WTC11 (cell line): ENCODE results near the gene TEX26. TPM values are rescaled to one million over a fixed set of nuclear protein-coding genes. Genes with fewer than 3 reads are reported as not detected.

Source experiments
- ATAC-seq: fragments of 200-7000 bp; cut with Tn5 transposase; 2 replicates; pipeline ENCODE4 v1.10.0; 2021; ENCODE audit warnings: mild to moderate bottlenecking, moderate library complexity
- CTCF ChIA-PET: fragments of 300-600 bp; sonication (Branson Sonifier 250); formaldehyde crosslinking; loops from one replicate; lab custom pipeline; 2021; ENCODE audit warnings: antibody characterized with exemption; lab: Charles Lee
- POLR2A ChIA-PET: fragments of 350-600 bp; sonication (Branson Sonifier 250); formaldehyde crosslinking; loops from one replicate; lab custom pipeline; 2021; ENCODE audit warnings: antibody characterized with exemption; lab: Charles Lee
- DNase-seq: peaks from one replicate; pipeline ENCODE4 v3.0.0; 2021; ENCODE audit warnings: low spot score
- H3K27ac Mint-ChIP-seq: 2 replicates; pipeline ENCODE4 v1.8.0; 2021; ENCODE audit warnings: mixed read lengths
- H3K27me3 Mint-ChIP-seq: 2 replicates; pipeline ENCODE4 v1.8.0; 2021; ENCODE audit warnings: low read depth, mild to moderate bottlenecking, moderate library complexity, mixed read lengths
- H3K36me3 Mint-ChIP-seq: 2 replicates; pipeline ENCODE4 v1.8.0; 2021; ENCODE audit warnings: mixed read lengths
- H3K4me1 Mint-ChIP-seq: 2 replicates; pipeline ENCODE4 v1.8.0; 2022; ENCODE audit warnings: mixed read lengths
- H3K4me3 Mint-ChIP-seq: 2 replicates; pipeline ENCODE4 v1.8.0; 2021; ENCODE audit warnings: mild to moderate bottlenecking, moderate library complexity, mixed read lengths
- H3K9me3 Mint-ChIP-seq: 2 replicates; pipeline ENCODE4 v1.8.0; 2021; ENCODE audit warnings: mixed read lengths
- ATF2 ChIP-seq: sonication (generic); formaldehyde crosslinking; IDR thresholded peaks from 2 replicates; pipeline ENCODE4 v1.8.1; 2022; ENCODE audit warnings: low read depth, missing genetic modification reagents, borderline replicate concordance
- ATF6 ChIP-seq: sonication (generic); formaldehyde crosslinking; IDR thresholded peaks from 2 replicates; pipeline ENCODE4 v1.8.1; 2023; ENCODE audit warnings: mild to moderate bottlenecking, missing genetic modification reagents
- CREB1 ChIP-seq: sonication (generic); formaldehyde crosslinking; IDR thresholded peaks from 2 replicates; pipeline ENCODE4 v1.8.0; 2023; ENCODE audit warnings: mild to moderate bottlenecking, missing genetic modification reagents
- ELF4 ChIP-seq: sonication (generic); formaldehyde crosslinking; IDR thresholded peaks from 2 replicates; pipeline ENCODE4 v1.8.1; 2022; ENCODE audit warnings: low read depth, mild to moderate bottlenecking, moderate library complexity, missing genetic modification reagents
- FOXJ3 ChIP-seq: sonication (generic); formaldehyde crosslinking; IDR thresholded peaks from 2 replicates; pipeline ENCODE4 v1.9.0; 2021; ENCODE audit warnings: missing genetic modification reagents, mild to moderate bottlenecking, borderline replicate concordance
- FOXP4 ChIP-seq: sonication (generic); formaldehyde crosslinking; IDR thresholded peaks from 2 replicates; pipeline ENCODE4 v1.8.0; 2022; ENCODE audit warnings: mild to moderate bottlenecking, missing genetic modification reagents
- IRF2 ChIP-seq: sonication (generic); formaldehyde crosslinking; IDR thresholded peaks from 2 replicates; pipeline ENCODE4 v1.8.0; 2022; ENCODE audit warnings: low read depth, missing genetic modification reagents, borderline replicate concordance
- JUN ChIP-seq: sonication (generic); formaldehyde crosslinking; IDR thresholded peaks from 2 replicates; pipeline ENCODE4 v1.8.0; 2023; ENCODE audit warnings: mild to moderate bottlenecking, missing genetic modification reagents
- MAX ChIP-seq: sonication (generic); formaldehyde crosslinking; IDR thresholded peaks from 2 replicates; pipeline ENCODE4 v1.8.0; 2022; ENCODE audit warnings: mild to moderate bottlenecking, missing genetic modification reagents
- NR2C2 ChIP-seq: sonication (generic); formaldehyde crosslinking; IDR thresholded peaks from 2 replicates; pipeline ENCODE4 v1.8.0; 2022; ENCODE audit warnings: mild to moderate bottlenecking, missing genetic modification reagents
- OVOL2 ChIP-seq: fragments of 250-450 bp; sonication (Bioruptor Pico); IDR thresholded peaks from 2 replicates; pipeline ENCODE4 v1.9.0; 2021; ENCODE audit warnings: mild to moderate bottlenecking, borderline replicate concordance
- PREB ChIP-seq: sonication (generic); formaldehyde crosslinking; IDR thresholded peaks from 2 replicates; pipeline ENCODE4 v1.8.1; 2022; ENCODE audit warnings: mild to moderate bottlenecking, missing genetic modification reagents, moderate library complexity, borderline replicate concordance
- SP1 ChIP-seq: sonication (generic); formaldehyde crosslinking; conservative IDR thresholded peaks from 2 replicates; pipeline ENCODE4 v1.8.1; 2022; ENCODE audit warnings: missing genetic modification reagents
- TCF7 ChIP-seq: sonication (generic); formaldehyde crosslinking; IDR thresholded peaks from 2 replicates; pipeline ENCODE4 v1.8.0; 2022; ENCODE audit warnings: mild to moderate bottlenecking, low read depth, missing genetic modification reagents, moderate library complexity
- TEAD1 ChIP-seq: sonication (generic); formaldehyde crosslinking; IDR thresholded peaks from 2 replicates; pipeline ENCODE4 v1.8.0; 2022; ENCODE audit warnings: mild to moderate bottlenecking, missing genetic modification reagents
- ZNF263 ChIP-seq: sonication (generic); formaldehyde crosslinking; IDR thresholded peaks from 2 replicates; pipeline ENCODE4 v1.8.1; 2022; ENCODE audit warnings: low read depth, mild to moderate bottlenecking, moderate library complexity, missing genetic modification reagents
- ZNF281 ChIP-seq: sonication (generic); formaldehyde crosslinking; IDR thresholded peaks from 2 replicates; pipeline ENCODE4 v1.8.0; 2023; ENCODE audit warnings: mild to moderate bottlenecking, missing genetic modification reagents
- ZNF396 ChIP-seq: fragments of 250-450 bp; sonication (Bioruptor Pico); IDR thresholded peaks from 2 replicates; pipeline ENCODE4 v1.8.0; 2021; ENCODE audit warnings: mild to moderate bottlenecking, moderate library complexity, borderline replicate concordance
- ZNF423 ChIP-seq: fragments of 250-450 bp; sonication (Bioruptor Pico); IDR thresholded peaks from 2 replicates; pipeline ENCODE4 v2.1.2; 2022; ENCODE audit warnings: mild to moderate bottlenecking, moderate library complexity
- ZNF512 ChIP-seq: sonication (generic); formaldehyde crosslinking; IDR thresholded peaks from 2 replicates; pipeline ENCODE4 v1.8.1; 2022; ENCODE audit warnings: missing genetic modification reagents, borderline replicate concordance
- ZSCAN18 ChIP-seq: fragments of 250-450 bp; sonication (Bioruptor Pico); IDR thresholded peaks from 2 replicates; pipeline ENCODE4 v2.1.2; 2022; ENCODE audit warnings: mild to moderate bottlenecking, moderate library complexity
- total RNA-seq: library from RNA; stranded (reverse); gene quantifications from 3 replicates; pipeline ENCODE4 v1.2.3, GENCODE V29; 2021

The TEX26 gene
- total RNA-seq, 1 experiment from 2014 or later: not detected

- TF ChIP-seq ZNF512 (no peak), TEAD1 (CRISPR knock-in tag) (no peak), ELF4 (CRISPR knock-in tag) (no peak), ATF6 (CRISPR knock-in tag) (no peak), CREB1 (peak; percentile 76; the same call in 1 of the 2 replicates), IRF2 (no peak), ATF2 (CRISPR knock-in tag) (no peak), PREB (no peak)
These were observed 25.9 kb upstream of the TEX26 start (continued) for GRCh38 chr13:30906411-30907051.

- ATAC-seq: no peak
- Mint-ChIP-seq H3K27ac (no peak overlapping the region), H3K27me3 (peaks cover 52% of the 10 kb centered on the region), H3K9me3 (no peaks in the 10 kb centered on the region), H3K4me1 (peaks cover 6% of the 10 kb centered on the region), H3K4me3 (peak overlapping the region; percentile 52), H3K36me3 (no peaks in the 10 kb centered on the region)
- ChIA-PET CTCF (interaction anchor here (0.9 to 2.6 kb wide), 7 partner anchors 15 to 115 kb away, joined by 4 to 11 read pairs (median 5); partner anchors contain the start of gene TEX26), POLR2A (no interaction called here)
- DNase-seq: no peak
- TF ChIP-seq OVOL2 (CRISPR knock-in tag): no peak
- TF ChIP-seq TCF7: no peak
- no peak for TF ChIP-seq FOXP4 (CRISPR knock-in tag)
- TF ChIP-seq ZSCAN18 (CRISPR knock-in tag): no peak
- TF ChIP-seq JUN (CRISPR knock-in tag): no peak
- no peak for TF ChIP-seq SP1 (CRISPR knock-in tag)
- TF ChIP-seq MAX (CRISPR knock-in tag): no peak
- TF ChIP-seq ZNF281 (CRISPR knock-in tag): no peak
- no peak for TF ChIP-seq NR2C2
- TF ChIP-seq FOXJ3 (CRISPR knock-in tag): no peak
- no peak for TF ChIP-seq ZNF423
- no peak for TF ChIP-seq TEAD1 (CRISPR knock-in tag)
- TF ChIP-seq ZNF263 (CRISPR knock-in tag): no peak
- TF ChIP-seq ZNF396 (CRISPR knock-in tag): no peak
These were observed 25.2 kb upstream of the TEX26 start for GRCh38 chr13:30907121-30907861.
